ENCODE results near the gene GOLGA6L26. TPM values are rescaled to one million over a fixed set of nuclear protein-coding genes. Genes with fewer than 3 reads are reported as not detected.
"Not testable (repeated sequence)": the region's sequence is repeated elsewhere in the genome, so short reads cannot be mapped to it uniquely, and the experiment has no call there.

The GOLGA6L26 gene
- total RNA-seq, 4 donors from 2014 or later: not detected

- Histone ChIP-seq H3K36me3 (no peaks in the 10 kb centered on the region), H3K4me3 (replicated peaks in 1 of 3) (no peak overlapping the region), H3K9me3 (no peaks in the 10 kb centered on the region), H3K27ac (no peak overlapping the region), H3K4me1 (no peaks in the 10 kb centered on the region), H3K27me3 (no peaks in the 10 kb centered on the region)
- WGBS, 2 donors: 74 to 81% methylated on average over 2 of the region's 2 CpGs
- TF ChIP-seq POLR2A (IDR thresholded peaks at IDR 0.05): no peak
- no peak for TF ChIP-seq CTCF (IDR thresholded peaks at IDR 0.05)
- intact Hi-C loops (cut with DNase I): no loop called here
- DNase-seq: no peak
Observed at GRCh38 chr15:23370578-23370977, 36.6 kb upstream of the GOLGA6L26 start.

DNA sequence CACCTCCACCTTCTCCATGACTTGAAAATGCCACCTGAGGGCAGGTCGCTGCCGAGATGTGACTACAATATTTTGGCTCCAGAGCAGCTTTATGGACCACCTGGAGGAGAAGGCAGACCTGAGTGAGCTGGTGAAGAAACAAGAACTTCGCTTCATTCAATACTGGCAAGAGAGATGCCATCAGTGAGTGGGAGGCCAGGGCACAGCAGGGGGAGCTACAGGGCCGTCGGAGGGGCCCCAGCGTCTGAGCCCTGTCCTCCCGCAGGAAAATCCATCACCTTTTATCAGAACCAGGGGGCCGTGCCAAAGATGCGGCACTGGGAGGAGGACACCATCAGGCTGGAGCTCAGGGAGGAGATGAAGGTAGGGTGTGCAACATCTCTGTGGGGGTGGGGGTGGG lies 30.3 kb upstream of the GOLGA6L26 start:
- H3K4me1 ChIP-seq; DNase-seq; H3K27me3 ChIP-seq; H3K9me3 ChIP-seq; H3K4me3 ChIP-seq (replicated peaks in 1 of 3); intact Hi-C loops (cut with DNase I); H3K27ac ChIP-seq; H3K36me3 ChIP-seq: not testable (repeated sequence)
- 52 to 67% methylated on average over 1 to 4 of the region's 9 CpGs for WGBS, 2 donors

GRCh38 chr15:23362622-23363021 lies 28.6 kb upstream of the GOLGA6L26 start:
- intact Hi-C loops (cut with DNase I); DNase-seq: not testable (repeated sequence)
- no CpG with 5 or more reads among the region's 5 CpGs for WGBS, 2 donors

GRCh38 chr15:23354448-23354847 lies 20.5 kb upstream of the GOLGA6L26 start, which contains the start of gene GOLGA8S:
TSS of gene GOLGA8S (plus strand) at chr15:23354748. CDS start at chr15:23354810, 62 bp downstream.
- no CpG with 5 or more reads among the region's 8 CpGs for whole genome bisulfite sequencing, 2 donors
- intact Hi-C loops (cut with DNase I); H3K4me3 ChIP-seq (replicated peaks in 1 of 3); H3K4me1 ChIP-seq; H3K27me3 ChIP-seq; H3K27ac ChIP-seq; DNase-seq; H3K9me3 ChIP-seq; H3K36me3 ChIP-seq: not testable (repeated sequence)

More at GRCh38 chr15:23362622-23363021, 28.6 kb upstream of the GOLGA6L26 start:
- not testable (repeated sequence) for H3K36me3 ChIP-seq; H3K27me3 ChIP-seq; H3K4me3 ChIP-seq (replicated peaks in 1 of 3); H3K27ac ChIP-seq; H3K9me3 ChIP-seq; H3K4me1 ChIP-seq

GRCh38 chr15:23311233-23311632 lies 22.8 kb downstream of the GOLGA6L26 start:
- H3K4me3 ChIP-seq (replicated peaks in 1 of 3); H3K4me1 ChIP-seq; intact Hi-C loops (cut with DNase I); H3K27me3 ChIP-seq; DNase-seq; H3K9me3 ChIP-seq; H3K27ac ChIP-seq: not testable (repeated sequence)
- H3K36me3 ChIP-seq: peaks cover 8 to 22% of the 10 kb centered on the region in 2 donors
- 93 to 95% methylated on average over 11 to 13 of the region's 13 CpGs for WGBS, 2 donors

DNA sequence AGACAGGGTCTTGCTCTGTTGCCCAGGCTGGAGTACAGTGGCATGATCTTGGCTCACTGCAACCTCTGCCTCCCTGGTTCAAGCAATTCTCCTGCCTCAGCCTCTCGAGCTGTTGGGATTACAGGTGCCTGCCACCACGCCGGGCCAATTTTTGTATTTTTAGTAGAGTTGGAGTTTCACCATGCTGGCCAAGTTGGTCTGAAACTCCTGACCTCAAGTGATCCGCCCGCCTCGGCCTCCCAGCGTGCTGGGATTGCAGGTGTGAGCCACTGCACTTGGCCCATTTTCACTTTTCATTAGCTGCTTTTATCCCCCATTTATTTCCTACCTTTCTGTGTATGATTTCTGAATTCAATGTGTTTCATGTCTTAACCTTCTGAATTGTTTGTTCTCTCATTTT lies 28.1 kb downstream of the GOLGA6L26 start:
- intact Hi-C loops (cut with DNase I); DNase-seq; H3K27ac ChIP-seq; H3K27me3 ChIP-seq; H3K9me3 ChIP-seq; H3K4me3 ChIP-seq (replicated peaks in 1 of 3): not testable (repeated sequence)
- 89 to 91% methylated on average over 7 of the region's 7 CpGs for WGBS, 2 donors
- Histone ChIP-seq H3K4me1 (peaks cover 5 to 11% of the 10 kb centered on the region in 2 donors), H3K36me3 (peaks cover 8 to 17% of the 10 kb centered on the region in 2 donors)

DNA sequence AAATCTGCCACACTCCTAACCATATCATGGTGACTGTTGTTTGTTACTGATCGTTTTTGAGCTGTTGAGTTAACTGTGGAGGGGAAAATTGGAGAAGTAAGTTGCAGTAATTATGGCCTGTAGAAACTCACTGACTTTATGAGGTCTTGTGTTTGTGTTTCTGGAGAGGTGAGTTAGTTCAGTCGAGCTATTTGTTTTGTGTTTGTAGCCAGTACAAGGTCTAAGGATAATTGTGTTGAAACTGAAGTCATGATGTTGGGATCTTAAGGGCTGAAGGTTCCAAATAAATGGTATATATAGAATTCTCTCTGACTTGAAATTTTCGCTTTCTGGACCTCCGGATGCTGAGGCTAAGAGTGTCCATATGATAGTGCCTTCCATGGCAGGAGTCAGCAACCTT lies 29.2 kb downstream of the GOLGA6L26 start:
- H3K4me3 ChIP-seq (replicated peaks in 1 of 3); H3K27ac ChIP-seq; intact Hi-C loops (cut with DNase I); H3K36me3 ChIP-seq; H3K27me3 ChIP-seq; H3K9me3 ChIP-seq; DNase-seq: not testable (repeated sequence)
- 49 to 54% methylated on average over 4 of the region's 4 CpGs for WGBS, 2 donors
- H3K4me1 ChIP-seq: peaks cover 5 to 11% of the 10 kb centered on the region in 2 donors

- intact Hi-C loops (cut with DNase I); H3K27me3 ChIP-seq; H3K36me3 ChIP-seq; DNase-seq; H3K27ac ChIP-seq; H3K9me3 ChIP-seq: not testable (repeated sequence)
- peak overlapping the region in 2 of 3 donors; percentile 23 to 58 for H3K4me3 ChIP-seq (replicated peaks in 1 of 3)
- H3K4me1 ChIP-seq: peaks cover 5 to 11% of the 10 kb centered on the region in 2 donors
- WGBS, 2 donors: 2 to 11% methylated on average over 7 of the region's 7 CpGs
Observed at GRCh38 chr15:23304267-23304666, 29.7 kb downstream of the GOLGA6L26 start.

DNA sequence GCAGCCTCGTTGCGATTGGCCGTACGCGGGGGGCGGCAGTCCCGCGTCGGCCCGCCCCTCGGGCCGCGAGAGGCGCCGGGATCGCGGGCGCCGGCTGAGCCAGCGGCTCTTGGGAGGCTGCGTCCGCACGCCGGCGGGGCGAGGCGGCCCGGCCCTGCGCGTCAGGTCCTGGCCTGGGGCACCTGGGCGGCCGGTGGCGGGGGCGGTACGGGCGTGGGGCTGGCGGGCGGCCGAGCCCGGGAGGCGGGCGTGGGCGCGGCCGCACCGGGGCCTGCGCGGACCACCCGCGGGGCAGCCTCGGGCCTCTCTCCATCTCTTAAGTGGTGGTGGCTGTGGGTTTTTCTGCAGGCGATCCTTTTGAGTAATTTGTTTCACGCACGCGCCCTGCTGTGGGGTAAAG lies 30.3 kb downstream of the GOLGA6L26 start:
- H3K27me3 ChIP-seq; H3K36me3 ChIP-seq; intact Hi-C loops (cut with DNase I); H3K9me3 ChIP-seq; H3K27ac ChIP-seq: not testable (repeated sequence)
- TF ChIP-seq POLR2A (IDR thresholded peaks at IDR 0.05): peak in 1 of 2 donors; percentile 64
- DNase-seq: peak; percentile 52 to 57
- H3K4me1 ChIP-seq: peaks cover 5 to 11% of the 10 kb centered on the region in 2 donors
- peak overlapping the region in 1 of 3 donors; percentile 23 for H3K4me3 ChIP-seq (replicated peaks in 1 of 3)
- 0% methylated on average over 4 of the region's 55 CpGs; no CpG with 5 or more reads in 1 of the 2 donors for whole genome bisulfite sequencing, 2 donors

GRCh38 chr15:23303246-23303645 lies 30.8 kb downstream of the GOLGA6L26 start:
- H3K9me3 ChIP-seq; H3K36me3 ChIP-seq; H3K27ac ChIP-seq; H3K27me3 ChIP-seq; DNase-seq; H3K4me3 ChIP-seq (replicated peaks in 1 of 3); intact Hi-C loops (cut with DNase I): not testable (repeated sequence)
- H3K4me1 ChIP-seq: peaks cover 5 to 11% of the 10 kb centered on the region in 2 donors
- WGBS, 2 donors: no CpG with 5 or more reads among the region's 33 CpGs
